Measurements from ENCODE around the gene ENOSF1. TPM values are rescaled to one million over a fixed set of nuclear protein-coding genes. Genes with fewer than 3 reads are reported as not detected.

The ENOSF1 gene
- total RNA-seq, 1 donor from 2014 or later, result 16.7 TPM

DNA sequence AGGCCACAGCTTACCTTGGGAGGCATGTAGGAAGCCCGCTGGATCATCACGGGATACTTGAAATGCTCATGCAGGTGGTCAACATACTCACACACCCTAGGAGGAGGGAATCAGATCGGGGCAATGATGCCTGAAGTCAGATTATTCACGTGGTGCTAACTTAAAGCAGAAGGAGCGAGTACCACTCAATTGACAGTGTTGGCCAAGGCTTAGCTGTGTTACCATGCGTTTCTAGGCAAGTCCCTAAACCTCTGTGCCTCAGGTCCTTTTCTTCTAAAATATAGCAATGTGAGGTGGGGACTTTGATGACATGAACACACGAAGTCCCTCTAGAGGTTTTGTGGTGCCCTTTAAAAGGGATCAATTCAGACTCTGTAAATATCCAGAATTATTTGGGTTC, 37.1 kb downstream of the ENOSF1 start:
- peaks cover 16% of the 10 kb centered on the region for H3K36me3 Mint-ChIP-seq (ENCODE audit: low read depth)
- no peaks in the 10 kb centered on the region for H3K27me3 Mint-ChIP-seq (ENCODE audit: low read depth)
- no peaks in the 10 kb centered on the region for H3K4me1 Mint-ChIP-seq (ENCODE audit: low read depth)
- H3K27ac Mint-ChIP-seq (ENCODE audit: unreplicated experiment), result no peak overlapping the region
- H3K9me3 Mint-ChIP-seq (ENCODE audit: low read depth), result no peaks in the 10 kb centered on the region
- H3K4me3 Mint-ChIP-seq (ENCODE audit: unreplicated experiment), result no peak overlapping the region
- DNase-seq (ENCODE audit: low spot score), result no peak
- TF ChIP-seq, protein P1, sequence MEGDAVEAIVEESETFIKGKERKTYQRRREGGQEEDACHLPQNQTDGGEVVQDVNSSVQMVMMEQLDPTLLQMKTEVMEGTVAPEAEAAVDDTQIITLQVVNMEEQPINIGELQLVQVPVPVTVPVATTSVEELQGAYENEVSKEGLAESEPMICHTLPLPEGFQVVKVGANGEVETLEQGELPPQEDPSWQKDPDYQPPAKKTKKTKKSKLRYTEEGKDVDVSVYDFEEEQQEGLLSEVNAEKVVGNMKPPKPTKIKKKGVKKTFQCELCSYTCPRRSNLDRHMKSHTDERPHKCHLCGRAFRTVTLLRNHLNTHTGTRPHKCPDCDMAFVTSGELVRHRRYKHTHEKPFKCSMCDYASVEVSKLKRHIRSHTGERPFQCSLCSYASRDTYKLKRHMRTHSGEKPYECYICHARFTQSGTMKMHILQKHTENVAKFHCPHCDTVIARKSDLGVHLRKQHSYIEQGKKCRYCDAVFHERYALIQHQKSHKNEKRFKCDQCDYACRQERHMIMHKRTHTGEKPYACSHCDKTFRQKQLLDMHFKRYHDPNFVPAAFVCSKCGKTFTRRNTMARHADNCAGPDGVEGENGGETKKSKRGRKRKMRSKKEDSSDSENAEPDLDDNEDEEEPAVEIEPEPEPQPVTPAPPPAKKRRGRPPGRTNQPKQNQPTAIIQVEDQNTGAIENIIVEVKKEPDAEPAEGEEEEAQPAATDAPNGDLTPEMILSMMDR (IDR thresholded peaks at IDR 0.05), result no peak

DNA sequence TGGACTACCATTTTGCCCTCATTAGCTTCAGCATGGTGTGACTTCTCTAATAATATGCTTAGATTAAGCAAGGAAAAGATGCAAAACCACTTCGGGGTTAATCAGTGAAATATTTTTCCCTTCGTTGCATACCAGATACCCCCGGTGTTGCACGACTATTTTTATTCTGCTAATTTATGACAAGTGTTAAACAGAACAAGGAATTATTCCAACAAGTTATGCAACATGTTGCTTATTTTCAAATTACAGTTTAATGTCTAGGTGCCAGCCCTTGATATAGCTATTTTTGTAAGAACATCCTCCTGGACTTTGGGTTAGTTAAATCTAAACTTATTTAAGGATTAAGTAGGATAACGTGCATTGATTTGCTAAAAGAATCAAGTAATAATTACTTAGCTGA, 38.7 kb downstream of the ENOSF1 start:
- Mint-ChIP-seq H3K4me1 (ENCODE audit: low read depth) (no peaks in the 10 kb centered on the region), H3K4me3 (ENCODE audit: unreplicated experiment) (no peak overlapping the region), H3K27me3 (ENCODE audit: low read depth) (no peaks in the 10 kb centered on the region), H3K36me3 (ENCODE audit: low read depth) (peaks cover 19% of the 10 kb centered on the region), H3K9me3 (ENCODE audit: low read depth) (no peaks in the 10 kb centered on the region), H3K27ac (ENCODE audit: unreplicated experiment) (no peak overlapping the region)
- TF ChIP-seq, protein P1 (IDR thresholded peaks at IDR 0.05), result no peak
- no peak for DNase-seq (ENCODE audit: low spot score)

DNA sequence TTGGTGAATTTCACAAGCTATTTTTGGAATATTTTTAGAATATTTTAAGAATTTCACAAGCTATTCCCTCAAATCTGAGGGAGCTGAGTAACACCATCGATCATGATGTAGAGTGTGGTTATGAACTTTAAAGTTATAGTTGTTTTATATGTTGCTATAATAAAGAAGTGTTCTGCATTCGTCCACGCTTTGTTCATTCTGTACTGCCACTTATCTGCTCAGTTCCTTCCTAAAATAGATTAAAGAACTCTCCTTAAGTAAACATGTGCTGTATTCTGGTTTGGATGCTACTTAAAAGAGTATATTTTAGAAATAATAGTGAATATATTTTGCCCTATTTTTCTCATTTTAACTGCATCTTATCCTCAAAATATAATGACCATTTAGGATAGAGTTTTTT, 39.1 kb downstream of the ENOSF1 start:
- H3K36me3 Mint-ChIP-seq (ENCODE audit: low read depth), result peaks cover 21% of the 10 kb centered on the region
- no peaks in the 10 kb centered on the region for H3K9me3 Mint-ChIP-seq (ENCODE audit: low read depth)
- TF ChIP-seq, protein P1 (IDR thresholded peaks at IDR 0.05), result no peak
- no peaks in the 10 kb centered on the region for H3K27me3 Mint-ChIP-seq (ENCODE audit: low read depth)
- no peak overlapping the region for H3K4me3 Mint-ChIP-seq (ENCODE audit: unreplicated experiment)
- no peak for DNase-seq (ENCODE audit: low spot score)
- H3K27ac Mint-ChIP-seq (ENCODE audit: unreplicated experiment), result no peak overlapping the region
- H3K4me1 Mint-ChIP-seq (ENCODE audit: low read depth), result no peaks in the 10 kb centered on the region

DNA sequence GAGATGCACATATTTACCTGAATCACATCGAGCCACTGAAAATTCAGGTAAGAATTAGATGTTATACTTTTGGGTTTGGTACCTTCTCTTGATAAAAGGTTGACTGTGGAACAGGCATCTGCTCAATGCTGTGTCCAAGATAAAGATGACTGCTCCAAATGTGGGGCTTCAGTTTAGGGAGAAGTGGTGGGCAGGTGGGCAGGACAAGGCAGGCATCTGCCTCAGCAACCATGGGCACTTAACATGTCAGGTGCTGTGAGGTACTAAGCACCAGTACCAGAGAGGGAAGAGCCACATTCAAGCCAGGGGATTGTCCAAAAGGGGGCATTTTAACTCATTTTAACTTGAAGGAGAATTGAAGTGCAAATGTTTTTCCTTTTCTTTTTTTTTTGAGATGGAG, 41.0 kb downstream of the ENOSF1 start:
- Mint-ChIP-seq H3K4me1 (ENCODE audit: low read depth) (no peaks in the 10 kb centered on the region), H3K4me3 (ENCODE audit: unreplicated experiment) (no peak overlapping the region), H3K9me3 (ENCODE audit: low read depth) (peaks cover 3% of the 10 kb centered on the region), H3K27me3 (ENCODE audit: low read depth) (no peaks in the 10 kb centered on the region), H3K36me3 (ENCODE audit: low read depth) (peaks cover 26% of the 10 kb centered on the region), H3K27ac (ENCODE audit: unreplicated experiment) (no peak overlapping the region)
- no peak for DNase-seq (ENCODE audit: low spot score)
- TF ChIP-seq, protein P1 (IDR thresholded peaks at IDR 0.05), result no peak

DNA sequence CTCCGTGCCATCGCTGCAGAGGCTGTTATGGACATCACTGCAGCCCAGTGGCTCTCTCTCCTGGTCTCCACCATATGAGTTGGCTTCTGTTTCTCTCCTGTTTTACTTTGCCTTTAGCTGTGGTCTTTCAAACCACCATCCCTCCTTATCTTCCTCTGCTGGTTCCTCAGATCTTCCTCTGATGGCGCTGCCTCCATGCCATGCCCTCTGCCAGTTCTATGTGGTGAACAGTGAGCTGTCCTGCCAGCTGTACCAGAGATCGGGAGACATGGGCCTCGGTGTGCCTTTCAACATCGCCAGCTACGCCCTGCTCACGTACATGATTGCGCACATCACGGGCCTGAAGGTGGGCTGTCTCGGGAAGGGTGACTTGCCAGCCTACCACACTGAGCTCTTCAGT, 41.9 kb downstream of the ENOSF1 start:
- Mint-ChIP-seq H3K4me3 (ENCODE audit: unreplicated experiment) (no peak overlapping the region), H3K9me3 (ENCODE audit: low read depth) (peaks cover 3% of the 10 kb centered on the region), H3K4me1 (ENCODE audit: low read depth) (no peaks in the 10 kb centered on the region), H3K36me3 (ENCODE audit: low read depth) (peaks cover 27% of the 10 kb centered on the region), H3K27me3 (ENCODE audit: low read depth) (no peaks in the 10 kb centered on the region), H3K27ac (ENCODE audit: unreplicated experiment) (no peak overlapping the region)
- TF ChIP-seq, protein P1 (IDR thresholded peaks at IDR 0.05), result no peak
- no peak for DNase-seq (ENCODE audit: low spot score)
